ENCODE measurements around the gene MCM9. TPM values are rescaled to one million over a fixed set of nuclear protein-coding genes. Genes with fewer than 3 reads are reported as not detected.

Gene MCM9
- total and polyA plus RNA-seq, 12 donors, result 3.1 to 20.5 (median 14.5) TPM

- TF ChIP-seq CTCF (IDR thresholded peaks at IDR 0.05), result no peak
- TF ChIP-seq POLR2A (IDR thresholded peaks at IDR 0.05), result no peak
- no peak for DNase-seq
- Histone ChIP-seq H3K27ac (no peak overlapping the region), H3K4me3 (no peak overlapping the region), H3K9me3 (replicated peaks in 1 of 3) (no peaks in the 10 kb centered on the region), H3K4me1 (replicated peaks in 1 of 2) (peaks cover 0 to 3% of the 10 kb centered on the region in 2 donors), H3K27me3 (no peaks in the 10 kb centered on the region), H3K36me3 (replicated peaks in 1 of 2) (no peaks in the 10 kb centered on the region)
- intact Hi-C loops (cut with DNase I), result no loop called here
- 89 to 99% (median 99%) methylated on average over 3 of the region's 3 CpGs for WGBS, 4 donors
These were observed 149.4 kb downstream of the MCM9 start for GRCh38 chr6:118785601-118786000.

GRCh38 chr6:118784641-118785164 lies 150.3 kb downstream of the MCM9 start:
- H3K4me3 ChIP-seq, result no peak overlapping the region
- DNase-seq, result no peak
- H3K4me1 ChIP-seq (replicated peaks in 1 of 2), result peaks cover 0 to 3% of the 10 kb centered on the region in 2 donors
- H3K27me3 ChIP-seq, result no peaks in the 10 kb centered on the region
- no peak overlapping the region for H3K27ac ChIP-seq
- 42 to 72% (median 58%) methylated on average over 2 to 5 of the region's 5 CpGs for WGBS, 4 donors
- intact Hi-C loops (cut with DNase I), result no loop called here
- no peaks in the 10 kb centered on the region for H3K36me3 ChIP-seq (replicated peaks in 1 of 2)
- no peak for TF ChIP-seq CTCF (IDR thresholded peaks at IDR 0.05)
- TF ChIP-seq POLR2A (IDR thresholded peaks at IDR 0.05), result no peak
- no peaks in the 10 kb centered on the region for H3K9me3 ChIP-seq (replicated peaks in 1 of 3)

- intact Hi-C loops (cut with DNase I), result no loop called here
- H3K4me1 ChIP-seq (replicated peaks in 1 of 2), result peaks cover 0 to 3% of the 10 kb centered on the region in 2 donors
- WGBS, 4 donors, result 59 to 76% (median 69%) methylated on average over 5 of the region's 5 CpGs
- TF ChIP-seq CTCF (IDR thresholded peaks at IDR 0.05) (no peak), POLR2A (IDR thresholded peaks at IDR 0.05) (no peak)
- DNase-seq, result peak in 2 of 7 donors; percentile 31 to 34
- H3K9me3 ChIP-seq (replicated peaks in 1 of 3), result no peaks in the 10 kb centered on the region
- H3K27ac ChIP-seq, result no peak overlapping the region
- H3K27me3 ChIP-seq, result no peaks in the 10 kb centered on the region
- no peaks in the 10 kb centered on the region for H3K36me3 ChIP-seq (replicated peaks in 1 of 2)
- no peak overlapping the region for H3K4me3 ChIP-seq
These were observed 150.9 kb downstream of the MCM9 start for GRCh38 chr6:118783931-118784550.

GRCh38 chr6:118782651-118783050 lies 152.3 kb downstream of the MCM9 start:
- Histone ChIP-seq H3K27me3 (no peaks in the 10 kb centered on the region), H3K4me1 (replicated peaks in 1 of 2) (peaks cover 0 to 3% of the 10 kb centered on the region in 2 donors), H3K27ac (no peak overlapping the region), H3K4me3 (no peak overlapping the region), H3K9me3 (replicated peaks in 1 of 3) (no peaks in the 10 kb centered on the region), H3K36me3 (replicated peaks in 1 of 2) (no peaks in the 10 kb centered on the region)
- 59 to 81% (median 75%) methylated on average over 3 of the region's 3 CpGs for WGBS, 4 donors
- no peak for DNase-seq
- no peak for TF ChIP-seq POLR2A (IDR thresholded peaks at IDR 0.05)
- TF ChIP-seq CTCF (IDR thresholded peaks at IDR 0.05), result no peak
- intact Hi-C loops (cut with DNase I), result no loop called here

All from adrenal gland (tissue), 12 donors.